ENCODE data around the gene SCT. TPM values are rescaled to one million over a fixed set of nuclear protein-coding genes. Genes with fewer than 3 reads are reported as not detected.

SCT gene
- total RNA-seq, 1 experiment from 2014 or later: not detected

- Mint-ChIP-seq H3K9me3 (ENCODE audit: unreplicated experiment) (no peaks in the 10 kb centered on the region), H3K27me3 (ENCODE audit: insufficient read depth, unreplicated experiment) (no peaks in the 10 kb centered on the region), H3K4me3 (ENCODE audit: unreplicated experiment) (no peak overlapping the region), H3K27ac (ENCODE audit: low read depth, unreplicated experiment) (no peak overlapping the region), H3K4me1 (ENCODE audit: insufficient read depth, unreplicated experiment) (no peaks in the 10 kb centered on the region), H3K36me3 (ENCODE audit: insufficient read depth, unreplicated experiment) (peaks cover 56% of the 10 kb centered on the region)
- no peak for TF ChIP-seq CTCF (IDR thresholded peaks at IDR 0.05; ENCODE audit: unreplicated experiment)
- intact Hi-C loops (cut with micrococcal nuclease): no loop called here
- ChIA-PET CTCF (no interaction called here), POLR2A (interaction anchor here (0.9 to 3.0 kb wide), 3 partner anchors 9 to 16 kb away, joined by 3 to 10 read pairs (median 5); no protein-coding TSS in a partner anchor)
- DNase-seq (ENCODE audit: unreplicated experiment): no peak
- BruUV-seq (replicated peaks): no TSS peak
Measured at GRCh38 chr11:641806-642370, 14.9 kb upstream of the SCT start.

GRCh38 chr11:640021-640706, 13.2 kb upstream of the SCT start:
- no peaks in the 10 kb centered on the region for H3K4me1 Mint-ChIP-seq (ENCODE audit: insufficient read depth, unreplicated experiment)
- CTCF ChIA-PET: no interaction called here
- H3K27me3 Mint-ChIP-seq (ENCODE audit: insufficient read depth, unreplicated experiment): no peaks in the 10 kb centered on the region
- peaks cover 40% of the 10 kb centered on the region for H3K36me3 Mint-ChIP-seq (ENCODE audit: insufficient read depth, unreplicated experiment)
- no TSS peak for BruUV-seq (replicated peaks)
- no peak overlapping the region for H3K27ac Mint-ChIP-seq (ENCODE audit: low read depth, unreplicated experiment)
- no peak for TF ChIP-seq CTCF (IDR thresholded peaks at IDR 0.05; ENCODE audit: unreplicated experiment)
- DNase-seq (ENCODE audit: unreplicated experiment): no peak
- H3K9me3 Mint-ChIP-seq (ENCODE audit: unreplicated experiment): no peaks in the 10 kb centered on the region
- H3K4me3 Mint-ChIP-seq (ENCODE audit: unreplicated experiment): no peak overlapping the region
- intact Hi-C loops (cut with micrococcal nuclease): no loop called here
- POLR2A ChIA-PET: interaction anchor here (3.0 kb wide), 1 partner anchor 10 kb away, joined by 10 read pairs; no protein-coding TSS in a partner anchor

- no peak for TF ChIP-seq CTCF (IDR thresholded peaks at IDR 0.05; ENCODE audit: unreplicated experiment)
- POLR2A ChIA-PET: interaction anchor here (1.3 kb wide), 1 partner anchor 48 kb away, joined by 3 read pairs; no protein-coding TSS in a partner anchor
- Mint-ChIP-seq H3K4me1 (ENCODE audit: insufficient read depth, unreplicated experiment) (no peaks in the 10 kb centered on the region), H3K36me3 (ENCODE audit: insufficient read depth, unreplicated experiment) (peaks cover 40% of the 10 kb centered on the region), H3K4me3 (ENCODE audit: unreplicated experiment) (no peak overlapping the region), H3K27ac (ENCODE audit: low read depth, unreplicated experiment) (no peak overlapping the region), H3K27me3 (ENCODE audit: insufficient read depth, unreplicated experiment) (no peaks in the 10 kb centered on the region), H3K9me3 (ENCODE audit: unreplicated experiment) (no peaks in the 10 kb centered on the region)
- DNase-seq (ENCODE audit: unreplicated experiment): no peak
- CTCF ChIA-PET: no interaction called here
- no TSS peak for BruUV-seq (replicated peaks)
- intact Hi-C loops (cut with micrococcal nuclease): no loop called here
Measured at GRCh38 chr11:639332-639955, 12.5 kb upstream of the SCT start.

- DNase-seq (ENCODE audit: unreplicated experiment): no peak
- Mint-ChIP-seq H3K4me3 (ENCODE audit: unreplicated experiment) (no peak overlapping the region), H3K27ac (ENCODE audit: low read depth, unreplicated experiment) (no peak overlapping the region), H3K36me3 (ENCODE audit: insufficient read depth, unreplicated experiment) (peaks cover 40% of the 10 kb centered on the region), H3K9me3 (ENCODE audit: unreplicated experiment) (no peaks in the 10 kb centered on the region), H3K27me3 (ENCODE audit: insufficient read depth, unreplicated experiment) (no peaks in the 10 kb centered on the region), H3K4me1 (ENCODE audit: insufficient read depth, unreplicated experiment) (no peaks in the 10 kb centered on the region)
- POLR2A ChIA-PET: interaction anchor here (1.2 to 1.3 kb wide), 2 partner anchors 16 to 49 kb away, joined by 3 read pairs; no protein-coding TSS in a partner anchor
- TF ChIP-seq CTCF (IDR thresholded peaks at IDR 0.05; ENCODE audit: unreplicated experiment): no peak
- intact Hi-C loops (cut with micrococcal nuclease): no loop called here
- BruUV-seq (replicated peaks): no TSS peak
- CTCF ChIA-PET: no interaction called here
Measured at GRCh38 chr11:638631-639331, 11.8 kb upstream of the SCT start.
